Endothelial cell of umbilical vein (primary cell): Measurements from ENCODE around the gene MLEC. TPM values are rescaled to one million over a fixed set of nuclear protein-coding genes. Genes with fewer than 3 reads are reported as not detected.

Source experiments
- BruUV-seq: library from RNA; stranded (reverse); fragments of 400-500 nt; replicated peaks from 2 replicates; lab custom pipeline; 2021; lab: Mats Ljungman, UMichigan
- CTCF ChIA-PET: fragments of 300-600, 350-600 bp; sonication (Branson Sonifier 250); formaldehyde crosslinking; loops from one replicate; lab custom pipeline; 2021; ENCODE audit warnings: antibody characterized with exemption, inconsistent platforms; lab: Charles Lee
- POLR2A ChIA-PET: fragments of 300-600, 350-600 bp; sonication (Branson Sonifier 250); formaldehyde crosslinking; loops from one replicate; lab custom pipeline; 2021; ENCODE audit warnings: antibody characterized with exemption, inconsistent platforms; lab: Charles Lee
- DNase-seq: peaks from one replicate; pipeline ENCODE4 v3.0.0-alpha.2; 2011; ENCODE audit warnings: low read depth, low spot score
- FAIRE-seq: peaks from 2 replicates; lab custom pipeline; 2011; peaks lifted over from hg19 to GRCh38; lab: Jason Lieb, UNC
- H2AFZ ChIP-seq: 2 replicates; pipeline ENCODE4 v1.6.0; 2012; ENCODE audit warnings: low read depth, low read length, control low read depth, inconsistent platforms
- H3K27ac ChIP-seq: 2 replicates; pipeline ENCODE4 v1.5.1; 2011; ENCODE audit warnings: low read depth, mild to moderate bottlenecking, control low read depth, low read length, moderate library complexity; ENCODE audit not compliant: insufficient read depth
- H3K27me3 ChIP-seq, 2 experiments: 2 replicates each; pipeline versions ENCODE4 v1.6.0 to v1.6.1; 2011; ENCODE audit warnings: low read length in 2 of 2, mixed read lengths in 1 of 2; ENCODE audit not compliant: control insufficient read depth in 2 of 2, insufficient read depth in 2 of 2
- H3K36me3 ChIP-seq, 2 experiments: 2 replicates in 1 of 2; 3 replicates in 1 of 2; pipeline ENCODE4 v1.5.1; 2011; ENCODE audit warnings: low read length in 2 of 2, mild to moderate bottlenecking in 1 of 2, moderate library complexity in 1 of 2; ENCODE audit not compliant: control insufficient read depth in 2 of 2, insufficient read depth in 2 of 2; ENCODE audit errors: extremely low read depth in 1 of 2
- H3K4me1 ChIP-seq: 3 replicates; pipeline ENCODE4 v1.5.1; 2011; ENCODE audit warnings: mild to moderate bottlenecking, low read length; ENCODE audit not compliant: control insufficient read depth, insufficient read depth; ENCODE audit errors: extremely low read depth
- H3K4me2 ChIP-seq: 2 replicates; pipeline ENCODE4 v1.6.1; 2011; ENCODE audit warnings: low read length, control low read depth, mixed read lengths; ENCODE audit not compliant: insufficient read depth
- H3K4me3 ChIP-seq, 3 experiments: fragments of 200-600 bp in 1 of 3; sonication (generic), shearing (Covaris generic) in 1 of 3; replicated peaks in 1 of 3; 2 replicates each; pipeline ENCODE4 v1.5.1; 2011 to 2016; ENCODE audit warnings: control low read depth in 3 of 3, low read length in 3 of 3, mild to moderate bottlenecking in 2 of 3, inconsistent platforms in 1 of 3, low read depth in 1 of 3, moderate library complexity in 1 of 3; ENCODE audit not compliant: insufficient read depth in 1 of 3
- H3K79me2 ChIP-seq: 2 replicates; pipeline ENCODE4 v1.6.0; 2012; ENCODE audit warnings: low read length, inconsistent platforms; ENCODE audit not compliant: control insufficient read depth, insufficient read depth
- H3K9ac ChIP-seq: replicated peaks from 2 replicates; pipeline ENCODE3; 2011; ENCODE audit warnings: low read length, control low read depth; ENCODE audit not compliant: insufficient read depth; ENCODE audit errors: extremely low read depth
- H3K9me1 ChIP-seq: replicated peaks from 3 replicates; pipeline ENCODE4 v1.6.0; 2011; ENCODE audit warnings: mild to moderate bottlenecking, low read length; ENCODE audit not compliant: control insufficient read depth, insufficient read depth; ENCODE audit errors: extremely low read depth
- H3K9me3 ChIP-seq: replicated peaks from 2 replicates; pipeline ENCODE4 v1.5.1; 2012; ENCODE audit warnings: low read length, inconsistent platforms; ENCODE audit not compliant: control insufficient read depth, insufficient read depth
- H4K20me1 ChIP-seq: replicated peaks from 2 replicates; pipeline ENCODE3; 2011; ENCODE audit warnings: mild to moderate bottlenecking, low read length; ENCODE audit not compliant: control insufficient read depth, insufficient read depth; ENCODE audit errors: extremely low read depth
- EZH2 ChIP-seq: IDR thresholded peaks from 2 replicates; pipeline ENCODE4 v1.6.1; 2012; ENCODE audit warnings: borderline replicate concordance, low read depth, mild to moderate bottlenecking, moderate library complexity, low read length, inconsistent platforms; ENCODE audit not compliant: severe bottlenecking
- MYC ChIP-seq: IDR thresholded peaks from one replicate; pipeline ENCODE4 v1.6.1; 2011; ENCODE audit warnings: mild to moderate bottlenecking, low read depth, low read length
- POLR2A ChIP-seq: IDR thresholded peaks from 2 replicates; pipeline ENCODE4 v1.6.1; 2012; ENCODE audit warnings: low read depth, mild to moderate bottlenecking, control low read depth, low read length
- dilution Hi-C: fragments of 300-500 bp; cut with MboI; formaldehyde crosslinking; loops from one replicate; pipeline ENCODE4 v1.15.0; 2019; ENCODE audit warnings: low sequenced_read_pairs; ENCODE audit not compliant: extremely low pct_ligation_motif_present
- intact Hi-C: fragments of 100-400 bp; cut with micrococcal nuclease; formaldehyde crosslinking; loops from one replicate; pipeline ENCODE4 v1.10.0; 2022
- polyA plus RNA-seq, 4 experiments: library from polyadenylated mRNA; depleted of rRNA in 3 of 4; stranded (reverse) in 3 of 4; unstranded in 1 of 4; fragments of >200 nt; gene quantifications; 2 replicates each; pipeline versions ENCODE4 v1.2.1 to v1.2.3, GENCODE V29; 2011 to 2012; ENCODE audit warnings: missing spikeins in 1 of 4
- total RNA-seq: library from RNA; stranded (reverse); gene quantifications from 2 replicates; pipeline ENCODE4 v1.2.3, GENCODE V29; 2021
- TF ChIP-seq, protein P1 (sequence below), 2 donors: IDR thresholded peaks; 1 replicate in 1 of 2; 2 replicates in 1 of 2; pipeline ENCODE4 v1.5.1; 2011; ENCODE audit warnings: low read length in 2 of 2, mild to moderate bottlenecking in 2 of 2, moderate library complexity in 2 of 2, control low read depth in 1 of 2, inconsistent platforms in 1 of 2, low read depth in 1 of 2; ENCODE audit not compliant: insufficient read depth in 1 of 2; ENCODE audit errors: extremely low read depth in 1 of 2

The MLEC gene
- total and polyA plus RNA-seq, 2 donors (not counting 3 experiments of a cell fraction or from before 2014, with no cell fraction given) = 28.4 to 144 TPM

- POLR2A ChIA-PET = no interaction called here
Observed at GRCh38 chr12:120713861-120714482, 27.0 kb downstream of the MLEC start.

DNA sequence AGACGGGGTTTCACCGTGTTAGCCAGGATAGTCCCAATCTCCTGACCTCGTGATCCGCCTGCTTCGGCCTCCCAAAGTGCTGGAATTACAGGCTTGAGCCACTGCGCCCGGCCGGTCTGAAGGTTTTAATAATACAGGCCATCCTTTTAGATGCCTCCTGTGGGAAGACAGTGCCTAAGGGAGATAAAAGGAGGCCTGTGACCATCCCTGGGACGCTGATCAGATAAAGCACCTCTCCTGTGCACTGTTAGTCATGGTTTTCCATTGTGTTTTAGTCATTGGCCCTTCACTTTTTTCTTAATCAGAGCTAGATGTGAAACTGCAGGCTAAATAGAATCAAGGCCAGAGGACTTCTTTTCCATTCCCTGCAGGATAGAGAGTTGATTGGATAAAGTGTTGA lies 31.1 kb downstream of the MLEC start:
- no peaks in the 10 kb centered on the region for H3K27me3 ChIP-seq
- H3K4me2 ChIP-seq = no peak overlapping the region
- no peaks in the 10 kb centered on the region for H3K9me3 ChIP-seq
- no peaks in the 10 kb centered on the region for H3K9me1 ChIP-seq
- H3K4me3 ChIP-seq = no peak overlapping the region
- no peaks in the 10 kb centered on the region for H4K20me1 ChIP-seq
- H2AFZ ChIP-seq = no peak overlapping the region
- peaks cover 2% of the 10 kb centered on the region for H3K79me2 ChIP-seq
- no peak overlapping the region for H3K27ac ChIP-seq
- no peak for DNase-seq
- H3K9ac ChIP-seq = no peak overlapping the region
- no peaks in the 10 kb centered on the region for H3K4me1 ChIP-seq
- TF ChIP-seq POLR2A (no peak), EZH2 (no peak), MYC (no peak)
- CTCF ChIA-PET = no interaction called here
- intact Hi-C loops (no loop called here), dilution Hi-C loops (no loop called here)
- no peak for FAIRE-seq
- POLR2A ChIA-PET = no interaction called here
- peaks cover 29 to 50% of the 10 kb centered on the region in 2 experiments for H3K36me3 ChIP-seq
- no TSS peak for BruUV-seq

More at GRCh38 chr12:120713861-120714482, 27.0 kb downstream of the MLEC start:
- H3K9me1 ChIP-seq = no peaks in the 10 kb centered on the region
- H2AFZ ChIP-seq = no peak overlapping the region
- H3K9me3 ChIP-seq = no peaks in the 10 kb centered on the region
- no peak overlapping the region for H3K4me3 ChIP-seq
- dilution Hi-C loops = no loop called here
- no peaks in the 10 kb centered on the region for H4K20me1 ChIP-seq
- intact Hi-C loops = loop anchor here (1.0 kb wide), 2 partner anchors 67 to 131 kb away; no protein-coding TSS in a partner anchor
- H3K79me2 ChIP-seq = peaks cover 18% of the 10 kb centered on the region
- H3K27ac ChIP-seq = no peak overlapping the region
- peaks cover 17 to 24% of the 10 kb centered on the region in 2 experiments for H3K36me3 ChIP-seq
- TF ChIP-seq POLR2A (peak; percentile 21), MYC (no peak)
- TF ChIP-seq, protein P1, sequence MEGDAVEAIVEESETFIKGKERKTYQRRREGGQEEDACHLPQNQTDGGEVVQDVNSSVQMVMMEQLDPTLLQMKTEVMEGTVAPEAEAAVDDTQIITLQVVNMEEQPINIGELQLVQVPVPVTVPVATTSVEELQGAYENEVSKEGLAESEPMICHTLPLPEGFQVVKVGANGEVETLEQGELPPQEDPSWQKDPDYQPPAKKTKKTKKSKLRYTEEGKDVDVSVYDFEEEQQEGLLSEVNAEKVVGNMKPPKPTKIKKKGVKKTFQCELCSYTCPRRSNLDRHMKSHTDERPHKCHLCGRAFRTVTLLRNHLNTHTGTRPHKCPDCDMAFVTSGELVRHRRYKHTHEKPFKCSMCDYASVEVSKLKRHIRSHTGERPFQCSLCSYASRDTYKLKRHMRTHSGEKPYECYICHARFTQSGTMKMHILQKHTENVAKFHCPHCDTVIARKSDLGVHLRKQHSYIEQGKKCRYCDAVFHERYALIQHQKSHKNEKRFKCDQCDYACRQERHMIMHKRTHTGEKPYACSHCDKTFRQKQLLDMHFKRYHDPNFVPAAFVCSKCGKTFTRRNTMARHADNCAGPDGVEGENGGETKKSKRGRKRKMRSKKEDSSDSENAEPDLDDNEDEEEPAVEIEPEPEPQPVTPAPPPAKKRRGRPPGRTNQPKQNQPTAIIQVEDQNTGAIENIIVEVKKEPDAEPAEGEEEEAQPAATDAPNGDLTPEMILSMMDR (IDR thresholded peaks at IDR 0.05; ENCODE audit: extremely low read depth in 1 of 2, insufficient read depth in 1 of 2, low read depth in 1 of 2, low read length in 2 of 2) = peak; percentile 73 to 76
- H3K4me2 ChIP-seq = no peak overlapping the region
- H3K27me3 ChIP-seq = no peaks in the 10 kb centered on the region
- CTCF ChIA-PET = interaction anchor here (1.0 to 2.5 kb wide), 4 partner anchors 65 to 258 kb away, joined by 5 to 13 read pairs (median 9); partner anchors contain the start of gene POP5
- peaks cover 13% of the 10 kb centered on the region for H3K4me1 ChIP-seq
- no peak overlapping the region for H3K9ac ChIP-seq
- FAIRE-seq (peak; percentile 89), DNase-seq (peak; percentile 67)
- BruUV-seq = no TSS peak
